K562 (cell line): Measurements from ENCODE around the gene PSMC3IP. TPM values are rescaled to one million over a fixed set of nuclear protein-coding genes. Genes with fewer than 3 reads are reported as not detected.

ENCODE experiments used
- ATAC-seq: fragments of 200-7000 bp; cut with Tn5 transposase; 3 replicates; pipeline ENCODE4 v1.9.1; 2020; ENCODE audit warnings: moderate library complexity
- BruUV-seq: library from RNA; stranded (reverse); fragments of 400-500 nt; replicated peaks from 2 replicates; lab custom pipeline; 2021; lab: Mats Ljungman, UMichigan
- CTCF ChIA-PET: fragments of 300-600 bp; formaldehyde crosslinking; extraction: SDS; loops from one replicate; lab custom pipeline; 2021; ENCODE audit warnings: low intra/inter-chr PET ratio; lab: Yijun Ruan, JAX
- POLR2A ChIA-PET: fragments of 300-600, 350-650 bp; sonication (Branson Sonifier 250); formaldehyde crosslinking; extraction: SDS; loops from one replicate; lab custom pipeline; 2021; ENCODE audit warnings: antibody characterized with exemption, inconsistent platforms; lab: Yijun Ruan, JAX
- DNase-seq, 4 experiments: peaks; one replicate each; pipeline versions ENCODE4 v3.0.0 to v3.0.0-alpha.2; 2011 to 2018; ENCODE audit warnings: low spot score in 3 of 4, mixed read lengths in 3 of 4; ENCODE audit errors: extremely low read depth in 1 of 4
- FAIRE-seq: peaks from 2 replicates; lab custom pipeline; 2011; peaks lifted over from hg19 to GRCh38; lab: Jason Lieb, UNC
- H2AFZ ChIP-seq: 2 replicates; pipeline ENCODE4 v1.6.0; 2011; ENCODE audit warnings: low read depth, low read length, control low read depth, inconsistent platforms
- H3K27ac ChIP-seq: fragments of 200-600 bp; 3 replicates; pipeline ENCODE4 v1.8.0; 2011; ENCODE audit warnings: low read depth, mild to moderate bottlenecking, control low read depth, inconsistent platforms, low read length, moderate library complexity, mixed read lengths; ENCODE audit errors: extremely low read depth
- H3K27me3 ChIP-seq, 2 experiments: fragments of 300-600 bp in 1 of 2; 2 replicates in 1 of 2; 3 replicates in 1 of 2; pipeline versions ENCODE4 v1.6.0 to v1.8.0; 2011; ENCODE audit warnings: inconsistent platforms in 2 of 2, low read length in 2 of 2, mild to moderate bottlenecking in 1 of 2, mixed read lengths in 1 of 2, moderate library complexity in 1 of 2; ENCODE audit not compliant: control insufficient read depth in 2 of 2, insufficient read depth in 2 of 2
- H3K36me3 ChIP-seq: fragments of 300-600 bp; 3 replicates; pipeline ENCODE4 v1.8.0; 2011; ENCODE audit warnings: mild to moderate bottlenecking, low read length, inconsistent platforms; ENCODE audit not compliant: control insufficient read depth, insufficient read depth
- H3K4me1 ChIP-seq, 2 experiments: fragments of 200-600 bp in 1 of 2; replicated peaks in 1 of 2; 2 replicates in 1 of 2; 3 replicates in 1 of 2; pipeline versions ENCODE4 v1.5.1 to v1.8.0; 2011; ENCODE audit warnings: inconsistent platforms in 2 of 2, low read length in 2 of 2, mild to moderate bottlenecking in 1 of 2, mixed read lengths in 1 of 2, moderate library complexity in 1 of 2; ENCODE audit not compliant: control insufficient read depth in 2 of 2, insufficient read depth in 2 of 2
- H3K4me2 ChIP-seq: 2 replicates; pipeline ENCODE4 v1.6.1; 2011; ENCODE audit warnings: low read length, control low read depth, inconsistent platforms, mixed read lengths; ENCODE audit not compliant: insufficient read depth
- H3K4me3 ChIP-seq: fragments of 200-600 bp; sonication (generic), shearing (Covaris generic); 2 replicates; pipeline ENCODE4 v1.5.1; 2016; ENCODE audit warnings: control low read depth, inconsistent platforms
- H3K79me2 ChIP-seq: fragments of 200-600 bp; 3 replicates; pipeline ENCODE4 v1.8.0; 2011; ENCODE audit warnings: low read length, inconsistent platforms; ENCODE audit not compliant: control insufficient read depth, insufficient read depth
- H3K9ac ChIP-seq, 2 experiments: 2 replicates each; pipeline versions ENCODE4 v1.6.0 to v1.6.1; 2011; ENCODE audit warnings: low read depth in 2 of 2, low read length in 2 of 2, control low read depth in 1 of 2, inconsistent platforms in 1 of 2, mild to moderate bottlenecking in 1 of 2, mixed read lengths in 1 of 2; ENCODE audit not compliant: insufficient read depth in 1 of 2
- H3K9me1 ChIP-seq: one replicate; pipeline ENCODE4 v1.6.0; 2011; ENCODE audit warnings: inconsistent platforms, mild to moderate bottlenecking, low read length, moderate library complexity; ENCODE audit not compliant: control insufficient read depth, insufficient read depth
- H3K9me3 ChIP-seq: replicated peaks from 2 replicates; pipeline ENCODE4 v1.5.1; 2011; ENCODE audit warnings: low read depth, low read length, inconsistent platforms; ENCODE audit not compliant: control insufficient read depth, insufficient read depth
- H4K20me1 ChIP-seq: replicated peaks from 2 replicates; pipeline ENCODE4 v1.6.1; 2011; ENCODE audit warnings: low read length, inconsistent platforms, mixed read lengths; ENCODE audit not compliant: control insufficient read depth, insufficient read depth
- CBX8 ChIP-seq: fragments of 200-600 bp; sonication (generic); IDR thresholded peaks from 2 replicates; pipeline ENCODE4 v1.6.1; 2012; ENCODE audit warnings: borderline replicate concordance, mixed run types, low read depth, mild to moderate bottlenecking, moderate library complexity, mixed read lengths, low read length, control low read depth, inconsistent platforms; ENCODE audit not compliant: poor library complexity, severe bottlenecking; ENCODE audit errors: extremely low read depth
- CEBPB ChIP-seq: fragments of 450-650 bp; IDR thresholded peaks from 2 replicates; pipeline ENCODE4 v1.6.1; 2016; ENCODE audit warnings: missing genetic modification characterization, missing compliant biosample characterization
- DDX20 ChIP-seq: fragments of 450-650 bp; IDR thresholded peaks from 2 replicates; pipeline ENCODE4 v1.6.1; 2016; ENCODE audit warnings: missing genetic modification characterization, low read depth, mild to moderate bottlenecking, missing compliant biosample characterization, moderate library complexity
- MEIS2 ChIP-seq: fragments of 450-650 bp; IDR thresholded peaks from 2 replicates; pipeline ENCODE4 v1.6.1; 2014; ENCODE audit warnings: mild to moderate bottlenecking; ENCODE audit not compliant: partially characterized antibody
- PRPF4 ChIP-seq: fragments of 200-400 bp; formaldehyde crosslinking; IDR thresholded peaks from one replicate; pipeline ENCODE4 v1.6.1; 2017; ENCODE audit warnings: low read length, low read depth, mild to moderate bottlenecking; ENCODE audit not compliant: insufficient read depth, poor library complexity, severe bottlenecking
- WGBS: fragments of 100-300 bp; shearing (Covaris generic); methylation state at CpG from one replicate; pipeline ENCODE4 v1.1.6; 2016; ENCODE audit warnings: low coverage, mixed read lengths; ENCODE audit not compliant: insufficient coverage; ENCODE audit errors: missing lambda C conversion rate; 5-methylcytosine and 5-hydroxymethylcytosine counted together
- in situ Hi-C: fragments of 300-500 bp; cut with MboI; formaldehyde crosslinking; loops from 4 replicates; pipeline ENCODE4 v1.15.0; 2018; ENCODE audit warnings: inconsistent platforms, mixed read lengths
- intact Hi-C: fragments of 100-400 bp; cut with micrococcal nuclease; formaldehyde crosslinking; loops from 2 replicates; pipeline ENCODE4 v1.14.2; 2022
- polyA plus RNA-seq, 8 experiments: library from polyadenylated mRNA; depleted of rRNA in 4 of 8; stranded (reverse) in 5 of 8; unstranded in 3 of 8; fragments of >200 nt; fragmentation: Nextera tagmentation in 2 of 8; fragmentation: Illumina TruSeq in 1 of 8; extraction: Ambion mirVana in 2 of 8; extraction: Trizol in 1 of 8; gene quantifications; 2 replicates each; pipeline versions ENCODE4 v1.2.1 to v1.2.3, GENCODE V29; 2011 to 2014; ENCODE audit warnings: inconsistent platforms in 1 of 8, missing spikeins in 1 of 8
- total RNA-seq, 7 experiments: library from RNA; depleted of rRNA in 6 of 7; stranded (reverse); fragments of >200 nt in 6 of 7; fragmentation: Illumina TruSeq in 2 of 7; extraction: Trizol in 2 of 7; gene quantifications; 2 replicates each; pipeline versions ENCODE4 v1.2.1 to v1.2.3, GENCODE V29; 2011 to 2021; ENCODE audit warnings: low replicate concordance in 1 of 7
- TF ChIP-seq, protein P1 (sequence below), 2 experiments: IDR thresholded peaks in 1 of 2; conservative IDR thresholded peaks in 1 of 2; 2 replicates each; pipeline ENCODE4 v1.6.1; 2016; ENCODE audit warnings: low read depth in 2 of 2, mild to moderate bottlenecking in 1 of 2, missing compliant biosample characterization in 1 of 2, missing genetic modification characterization in 1 of 2, moderate library complexity in 1 of 2
- TF ChIP-seq, protein P2 (sequence below): fragments of 450-650 bp; IDR thresholded peaks from 2 replicates; pipeline ENCODE4 v1.6.1; 2016

Gene PSMC3IP
- total and polyA plus RNA-seq, 9 of the 15 experiments (the other 6 are each of a cell fraction or from before 2014, with no cell fraction given) = 13.8 to 65.6 (median 32.8) TPM

DNA sequence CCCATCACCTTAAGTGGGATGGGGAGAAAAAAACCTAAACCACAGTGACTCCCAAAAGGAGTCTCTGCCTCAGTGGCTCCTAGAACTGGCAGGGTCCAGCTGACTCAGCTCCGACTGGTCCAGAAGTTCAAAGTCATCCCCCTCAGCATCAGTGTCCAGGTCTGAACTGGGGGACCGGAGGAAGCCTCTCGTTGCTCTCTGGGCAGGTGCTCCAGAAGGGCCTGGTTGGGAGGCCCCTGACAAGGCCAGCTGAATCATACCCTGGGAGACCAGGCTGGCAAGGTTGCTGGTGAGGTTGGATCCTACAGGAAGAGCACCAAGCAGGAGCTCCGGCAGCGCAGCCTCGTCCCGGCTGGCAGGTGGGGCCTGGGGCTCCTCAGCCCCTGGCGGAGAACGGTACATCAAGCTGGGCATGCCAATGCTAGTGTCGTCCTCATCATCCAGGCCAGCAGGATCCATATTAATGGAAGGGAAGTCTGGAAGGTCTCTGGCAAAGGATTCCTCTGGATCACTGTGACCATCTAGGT is 4.3 kb upstream of the PSMC3IP start (continued):
- TF ChIP-seq PRPF4 = no peak
- TF ChIP-seq DDX20 (tag) = no peak
- TF ChIP-seq, all 486 proteins: peak for 0

DNA sequence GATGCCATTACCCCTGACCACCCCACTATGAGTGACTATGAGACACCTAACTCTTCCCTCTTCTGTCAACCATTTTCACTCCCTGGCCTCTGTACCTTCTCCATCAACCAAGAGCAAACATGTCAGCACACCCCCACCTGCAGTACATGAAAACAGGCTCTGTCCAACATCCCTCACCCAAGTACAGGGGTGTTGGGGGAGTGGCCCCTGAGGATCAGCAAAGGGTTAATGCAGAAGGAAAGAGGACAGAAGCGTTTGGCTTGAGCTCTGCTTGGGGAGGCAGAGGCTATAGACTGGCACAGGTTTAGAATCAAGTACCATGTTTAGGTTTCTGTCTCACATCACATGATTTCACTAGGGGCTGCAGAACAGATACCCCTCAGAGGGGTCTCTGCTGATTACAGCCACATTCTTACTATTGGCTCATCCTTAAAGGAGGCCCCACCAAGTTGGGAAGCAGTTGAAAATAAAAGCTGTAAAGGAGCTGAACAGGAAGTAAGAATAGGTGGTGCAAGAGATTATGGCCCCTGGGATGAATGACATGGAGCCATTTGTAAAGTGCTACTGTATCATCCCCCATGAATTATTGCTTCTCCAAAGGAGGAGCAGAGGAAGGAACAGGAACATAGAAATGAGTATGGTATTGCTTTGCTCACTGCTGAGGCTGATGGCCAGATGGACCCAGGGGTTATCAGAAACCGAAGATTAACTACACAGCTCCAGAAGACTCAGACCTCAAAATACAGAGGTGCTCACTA is 2.4 kb upstream of the PSMC3IP start:
- ChIA-PET POLR2A (interaction anchor here (0.6 to 5.7 kb wide), 8 partner anchors 10 to 1570 kb away, joined by 3 to 58 read pairs (median 4); partner anchors contain the start of genes GHDC and MLX), CTCF (interaction anchor here (1.4 kb wide), 1 partner anchor 100 kb away, joined by 3 read pairs; no protein-coding TSS in a partner anchor)
- H4K20me1 ChIP-seq = no peaks in the 10 kb centered on the region
- no TSS peak for BruUV-seq
- peaks cover 36% of the 10 kb centered on the region for H3K79me2 ChIP-seq
- no peak overlapping the region for H2AFZ ChIP-seq
- H3K36me3 ChIP-seq = peaks cover 70% of the 10 kb centered on the region
- 48% methylated on average over 2 of the region's 2 CpGs for WGBS
- peaks cover 20 to 24% of the 10 kb centered on the region in 2 experiments for H3K4me1 ChIP-seq
- FAIRE-seq (no peak), ATAC-seq (no peak), DNase-seq (no peak)
- no peaks in the 10 kb centered on the region for H3K27me3 ChIP-seq
- no peak overlapping the region for H3K9ac ChIP-seq
- TF ChIP-seq MEIS2 = peak; percentile 51
- TF ChIP-seq CBX8 = no peak
- TF ChIP-seq, protein P1, sequence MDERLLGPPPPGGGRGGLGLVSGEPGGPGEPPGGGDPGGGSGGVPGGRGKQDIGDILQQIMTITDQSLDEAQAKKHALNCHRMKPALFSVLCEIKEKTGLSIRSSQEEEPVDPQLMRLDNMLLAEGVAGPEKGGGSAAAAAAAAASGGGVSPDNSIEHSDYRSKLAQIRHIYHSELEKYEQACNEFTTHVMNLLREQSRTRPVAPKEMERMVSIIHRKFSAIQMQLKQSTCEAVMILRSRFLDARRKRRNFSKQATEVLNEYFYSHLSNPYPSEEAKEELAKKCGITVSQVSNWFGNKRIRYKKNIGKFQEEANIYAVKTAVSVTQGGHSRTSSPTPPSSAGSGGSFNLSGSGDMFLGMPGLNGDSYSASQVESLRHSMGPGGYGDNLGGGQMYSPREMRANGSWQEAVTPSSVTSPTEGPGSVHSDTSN (CRISPR knock-in tag; IDR thresholded peaks at IDR 0.05; ENCODE audit: low read depth) = no peak
- TF ChIP-seq, protein P1 (tag; conservative IDR thresholded peaks at IDR 0.05; ENCODE audit: low read depth) = peak; percentile 72
- TF ChIP-seq, protein P2, sequence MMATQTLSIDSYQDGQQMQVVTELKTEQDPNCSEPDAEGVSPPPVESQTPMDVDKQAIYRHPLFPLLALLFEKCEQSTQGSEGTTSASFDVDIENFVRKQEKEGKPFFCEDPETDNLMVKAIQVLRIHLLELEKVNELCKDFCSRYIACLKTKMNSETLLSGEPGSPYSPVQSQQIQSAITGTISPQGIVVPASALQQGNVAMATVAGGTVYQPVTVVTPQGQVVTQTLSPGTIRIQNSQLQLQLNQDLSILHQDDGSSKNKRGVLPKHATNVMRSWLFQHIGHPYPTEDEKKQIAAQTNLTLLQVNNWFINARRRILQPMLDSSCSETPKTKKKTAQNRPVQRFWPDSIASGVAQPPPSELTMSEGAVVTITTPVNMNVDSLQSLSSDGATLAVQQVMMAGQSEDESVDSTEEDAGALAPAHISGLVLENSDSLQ = peak; percentile 55
- TF ChIP-seq CEBPB (tag) = no peak
- no peaks in the 10 kb centered on the region for H3K9me3 ChIP-seq
- no peak overlapping the region for H3K27ac ChIP-seq
- H3K4me2 ChIP-seq = no peak overlapping the region
- in situ Hi-C loops (loop anchor here (10.0 kb wide), 1 partner anchor 345 kb away; no protein-coding TSS in a partner anchor), intact Hi-C loops (loop anchor here (5.0 kb wide), 1 partner anchor 182 kb away; the partner anchor contains the start of gene RAMP2)
- no peak overlapping the region for H3K4me3 ChIP-seq
- no peaks in the 10 kb centered on the region for H3K9me1 ChIP-seq
